Ishikawa (cell line): ENCODE data around the gene RADIL.

ENCODE experiments used
- CEBPB ChIP-seq: IDR thresholded peaks from 2 replicates; pipeline ENCODE4 v1.6.1; 2012
- EP300 ChIP-seq: IDR thresholded peaks from 2 replicates; pipeline ENCODE4 v1.6.1; 2012; ENCODE audit warnings: borderline replicate concordance
- RAD21 ChIP-seq: IDR thresholded peaks from 2 replicates; pipeline ENCODE4 v1.6.1; 2012; ENCODE audit warnings: low read depth
- TAF1 ChIP-seq: IDR thresholded peaks from 2 replicates; pipeline ENCODE4 v1.6.1; 2012; ENCODE audit warnings: low read depth, mild to moderate bottlenecking
- TCF12 ChIP-seq: IDR thresholded peaks from 2 replicates; pipeline ENCODE4 v1.6.1; 2012; ENCODE audit warnings: low read depth
- TEAD4 ChIP-seq: IDR thresholded peaks from 2 replicates; pipeline ENCODE4 v1.6.1; 2012
- TF ChIP-seq, protein P1 (sequence below): IDR thresholded peaks from 2 replicates; pipeline ENCODE4 v1.6.1; 2012; ENCODE audit warnings: low read depth, mild to moderate bottlenecking
- TF ChIP-seq, protein P2 (sequence below): IDR thresholded peaks from 2 replicates; pipeline ENCODE4 v1.6.1; 2012

DNA sequence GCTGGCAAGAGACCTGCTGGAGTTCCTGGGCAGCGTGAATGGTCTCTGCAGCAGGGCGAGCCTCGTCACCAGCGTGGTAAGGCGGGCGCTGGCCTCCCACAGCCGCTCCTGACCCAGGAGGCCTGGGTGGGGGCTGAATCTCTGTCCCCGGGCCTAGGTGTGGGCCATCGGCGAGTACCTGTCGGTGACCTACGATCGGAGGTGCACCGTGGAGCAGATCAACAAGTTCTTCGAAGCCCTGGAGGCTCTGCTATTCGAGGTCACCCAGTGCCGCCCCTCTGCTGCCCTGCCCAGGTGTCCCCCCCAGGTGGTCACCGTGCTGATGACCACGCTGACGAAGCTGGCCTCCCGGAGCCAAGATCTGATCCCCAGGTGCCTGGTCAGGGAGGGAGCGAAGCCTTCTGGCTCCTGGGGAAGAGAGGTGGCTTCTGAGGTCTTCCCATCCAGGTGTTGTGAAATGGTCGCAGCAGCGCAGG, 93.0 kb downstream of the RADIL start:
- TF ChIP-seq TAF1 = no peak
- no peak for TF ChIP-seq TEAD4
- no peak for TF ChIP-seq EP300
- no peak for TF ChIP-seq RAD21
- TF ChIP-seq, protein P1, sequence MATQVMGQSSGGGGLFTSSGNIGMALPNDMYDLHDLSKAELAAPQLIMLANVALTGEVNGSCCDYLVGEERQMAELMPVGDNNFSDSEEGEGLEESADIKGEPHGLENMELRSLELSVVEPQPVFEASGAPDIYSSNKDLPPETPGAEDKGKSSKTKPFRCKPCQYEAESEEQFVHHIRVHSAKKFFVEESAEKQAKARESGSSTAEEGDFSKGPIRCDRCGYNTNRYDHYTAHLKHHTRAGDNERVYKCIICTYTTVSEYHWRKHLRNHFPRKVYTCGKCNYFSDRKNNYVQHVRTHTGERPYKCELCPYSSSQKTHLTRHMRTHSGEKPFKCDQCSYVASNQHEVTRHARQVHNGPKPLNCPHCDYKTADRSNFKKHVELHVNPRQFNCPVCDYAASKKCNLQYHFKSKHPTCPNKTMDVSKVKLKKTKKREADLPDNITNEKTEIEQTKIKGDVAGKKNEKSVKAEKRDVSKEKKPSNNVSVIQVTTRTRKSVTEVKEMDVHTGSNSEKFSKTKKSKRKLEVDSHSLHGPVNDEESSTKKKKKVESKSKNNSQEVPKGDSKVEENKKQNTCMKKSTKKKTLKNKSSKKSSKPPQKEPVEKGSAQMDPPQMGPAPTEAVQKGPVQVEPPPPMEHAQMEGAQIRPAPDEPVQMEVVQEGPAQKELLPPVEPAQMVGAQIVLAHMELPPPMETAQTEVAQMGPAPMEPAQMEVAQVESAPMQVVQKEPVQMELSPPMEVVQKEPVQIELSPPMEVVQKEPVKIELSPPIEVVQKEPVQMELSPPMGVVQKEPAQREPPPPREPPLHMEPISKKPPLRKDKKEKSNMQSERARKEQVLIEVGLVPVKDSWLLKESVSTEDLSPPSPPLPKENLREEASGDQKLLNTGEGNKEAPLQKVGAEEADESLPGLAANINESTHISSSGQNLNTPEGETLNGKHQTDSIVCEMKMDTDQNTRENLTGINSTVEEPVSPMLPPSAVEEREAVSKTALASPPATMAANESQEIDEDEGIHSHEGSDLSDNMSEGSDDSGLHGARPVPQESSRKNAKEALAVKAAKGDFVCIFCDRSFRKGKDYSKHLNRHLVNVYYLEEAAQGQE = no peak
- no peak for TF ChIP-seq CEBPB
- TF ChIP-seq TCF12 = no peak
- TF ChIP-seq, protein P2, sequence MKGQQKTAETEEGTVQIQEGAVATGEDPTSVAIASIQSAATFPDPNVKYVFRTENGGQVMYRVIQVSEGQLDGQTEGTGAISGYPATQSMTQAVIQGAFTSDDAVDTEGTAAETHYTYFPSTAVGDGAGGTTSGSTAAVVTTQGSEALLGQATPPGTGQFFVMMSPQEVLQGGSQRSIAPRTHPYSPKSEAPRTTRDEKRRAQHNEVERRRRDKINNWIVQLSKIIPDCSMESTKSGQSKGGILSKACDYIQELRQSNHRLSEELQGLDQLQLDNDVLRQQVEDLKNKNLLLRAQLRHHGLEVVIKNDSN = no peak
